UCSD-AML1 (cell line): ENCODE results near the gene MNX1.

ENCODE experiments used
- DNase-seq: peaks from one replicate; lab custom pipeline; 2025; ENCODE audit not compliant: unreplicated experiment; lab: John Stamatoyannopoulos, UW

The MNX1 gene

GRCh38 chr7:156979711-156980110 lies 30.8 kb downstream of the MNX1 start:
- no peak for DNase-seq

GRCh38 chr7:156979007-156979606 lies 31.4 kb downstream of the MNX1 start:
- no peak for DNase-seq

- no peak for DNase-seq
Measured at GRCh38 chr7:156975620-156976019, 34.8 kb downstream of the MNX1 start.

GRCh38 chr7:156969972-156970420 lies 40.5 kb downstream of the MNX1 start:
- no peak for DNase-seq

- no peak for DNase-seq
Measured at GRCh38 chr7:156968183-156968582, 42.3 kb downstream of the MNX1 start.

GRCh38 chr7:156966387-156966786 lies 44.1 kb downstream of the MNX1 start:
- DNase-seq = no peak

GRCh38 chr7:156964971-156965370 lies 45.5 kb downstream of the MNX1 start:
- DNase-seq = no peak

- DNase-seq = no peak
Measured at GRCh38 chr7:156963472-156963871, 47.0 kb downstream of the MNX1 start.

- no peak for DNase-seq
Measured at GRCh38 chr7:156962897-156963296, 47.6 kb downstream of the MNX1 start.

GRCh38 chr7:156962145-156962544 lies 48.3 kb downstream of the MNX1 start:
- DNase-seq = no peak

GRCh38 chr7:156956727-156957126 lies 53.7 kb downstream of the MNX1 start:
- DNase-seq = no peak

GRCh38 chr7:156954941-156955340 lies 55.5 kb downstream of the MNX1 start:
- no peak for DNase-seq
